Duodenal mucosa (tissue), 2 donors: ENCODE measurements around the gene SNUPN.
"Not testable (repeated sequence)": the region's sequence is repeated elsewhere in the genome, so short reads cannot be mapped to it uniquely, and the experiment has no call there.

Experiments used
- H3K27ac ChIP-seq: one replicate; pipeline ENCODE4 v1.7.0; 2013; ENCODE audit warnings: low read depth, low read length
- H3K27me3 ChIP-seq, 2 donors: one replicate each; pipeline ENCODE4 v1.7.0; 2013; ENCODE audit warnings: low read length in 2 of 2, control low read depth in 1 of 2; ENCODE audit not compliant: insufficient read depth in 2 of 2, control insufficient read depth in 1 of 2
- H3K36me3 ChIP-seq, 2 donors: one replicate each; pipeline ENCODE4 v1.7.0; 2013; ENCODE audit warnings: low read length in 2 of 2, control low read depth in 1 of 2; ENCODE audit not compliant: insufficient read depth in 2 of 2, control insufficient read depth in 1 of 2
- H3K4me1 ChIP-seq, 2 donors: one replicate each; pipeline ENCODE4 v1.7.0; 2013; ENCODE audit warnings: low read length in 2 of 2, control low read depth in 1 of 2; ENCODE audit not compliant: insufficient read depth in 2 of 2, control insufficient read depth in 1 of 2
- H3K4me3 ChIP-seq, 2 donors: one replicate each; pipeline ENCODE4 v1.7.0; 2013; ENCODE audit warnings: low read length in 2 of 2, low read depth in 1 of 2
- H3K9ac ChIP-seq, 2 donors: one replicate each; pipeline ENCODE4 v1.7.0; 2013; ENCODE audit warnings: low read length in 2 of 2, low read depth in 1 of 2
- H3K9me3 ChIP-seq, 2 donors: one replicate each; pipeline ENCODE4 v1.7.0; 2013; ENCODE audit warnings: low read length in 2 of 2, control low read depth in 1 of 2; ENCODE audit not compliant: control insufficient read depth in 1 of 2

The SNUPN gene

DNA sequence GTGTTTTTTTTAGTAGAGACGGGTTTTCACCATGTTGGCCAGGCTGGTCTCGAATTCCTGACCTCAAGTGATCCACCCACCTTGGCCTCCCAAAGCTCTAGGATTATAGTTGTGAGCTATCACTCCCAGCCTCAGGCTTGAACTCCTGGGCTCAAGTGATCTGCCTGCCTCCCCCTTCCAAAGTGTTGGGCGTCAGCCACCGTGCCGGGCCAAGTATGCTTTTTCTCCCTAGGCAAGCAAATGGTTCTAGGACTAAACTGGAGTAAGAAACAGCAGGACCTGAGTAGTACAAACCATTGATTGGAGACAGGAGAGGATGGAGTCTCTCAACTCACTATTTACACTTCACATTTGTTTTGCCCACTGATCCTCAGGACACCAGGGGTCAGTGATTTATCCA is 41.8 kb downstream of the SNUPN start:
- Histone ChIP-seq H3K9ac (no peak overlapping the region), H3K36me3 (no peaks in the 10 kb centered on the region), H3K27me3 (no peaks in the 10 kb centered on the region), H3K4me3 (no peak overlapping the region), H3K4me1 (peaks cover 0 to 6% of the 10 kb centered on the region in 2 donors), H3K27ac (no peak overlapping the region), H3K9me3 (no peaks in the 10 kb centered on the region)

DNA sequence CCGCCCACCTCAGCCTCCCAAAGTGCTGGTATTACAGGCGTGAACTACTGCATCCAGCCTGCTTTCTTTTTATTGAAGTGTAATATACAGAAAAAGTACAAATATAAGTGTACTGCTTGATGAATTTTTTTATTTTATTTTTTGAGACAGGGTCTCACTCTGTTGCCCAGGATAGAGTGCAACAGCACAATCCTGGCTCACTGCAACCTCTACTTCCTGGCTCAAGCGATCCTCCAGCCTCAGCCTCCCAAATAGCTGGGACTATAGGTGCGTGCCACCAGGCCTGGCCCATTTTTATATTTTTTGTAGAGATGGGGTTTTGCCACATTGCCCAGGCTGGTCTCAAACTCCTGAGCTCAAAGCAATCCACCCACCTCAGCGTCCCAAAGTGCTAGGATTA is 42.6 kb downstream of the SNUPN start:
- not testable (repeated sequence) for H3K27ac ChIP-seq, H3K4me1 ChIP-seq, H3K9ac ChIP-seq

DNA sequence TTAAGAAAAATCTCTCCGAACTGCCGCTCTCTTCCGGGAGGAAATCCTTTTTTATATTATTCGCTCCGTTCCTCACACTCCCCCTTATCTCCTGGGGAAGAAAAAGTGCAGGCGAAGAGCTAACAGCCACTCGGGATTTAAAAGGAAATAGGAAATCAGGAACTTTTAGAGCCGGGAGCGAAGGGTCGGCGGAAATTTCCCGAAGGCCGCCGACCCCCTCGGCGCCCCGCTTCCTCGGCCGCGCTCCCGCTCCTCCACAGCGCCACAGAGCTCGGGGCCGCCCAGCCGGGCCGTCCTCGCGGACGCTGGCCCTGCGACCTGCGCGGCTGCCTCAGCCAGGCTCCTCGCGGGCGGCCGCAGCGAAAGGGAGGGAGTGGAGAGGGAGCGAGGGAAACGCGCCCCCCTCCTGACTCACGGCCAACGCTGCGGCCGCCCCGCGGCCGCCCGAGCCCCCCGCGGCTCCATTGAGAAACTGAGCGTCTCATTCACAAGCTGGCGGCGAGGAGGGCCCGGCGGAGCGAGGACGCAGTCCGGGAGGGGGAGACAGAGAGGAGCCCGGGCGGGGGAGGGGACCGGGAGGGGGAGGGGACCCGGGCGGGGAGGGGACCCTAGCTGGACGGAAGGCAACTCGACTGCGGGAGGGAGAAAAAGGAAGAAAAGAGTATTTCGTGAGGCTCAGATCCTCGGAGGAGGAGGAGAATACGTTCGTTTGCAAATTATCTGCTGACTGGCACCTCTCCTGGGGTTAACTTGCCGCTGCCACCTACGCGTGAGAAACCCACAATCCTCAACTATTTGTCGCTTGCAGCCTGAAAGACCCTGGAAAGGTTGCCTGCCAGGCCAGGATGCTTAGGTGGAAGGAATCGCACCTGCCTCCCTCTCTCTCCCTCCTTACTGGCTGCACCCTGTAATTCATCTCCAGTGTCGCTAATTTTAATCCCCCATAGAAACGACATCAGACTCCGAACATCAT is 46.3 kb downstream of the SNUPN start, which contains the start of gene PTPN9:
Gene PTPN9 (minus strand): TSS at position 368 of the 973 bp plus-strand sequence. CDS start 539 bp downstream, outside the sequence.
- no peaks in the 10 kb centered on the region for H3K9me3 ChIP-seq
- peaks cover 3 to 10% of the 10 kb centered on the region in 2 donors for H3K4me1 ChIP-seq
- no peaks in the 10 kb centered on the region for H3K36me3 ChIP-seq
- H3K4me3 ChIP-seq, result peak within 1 kb of the TSS; percentile 90 to 96
- H3K27me3 ChIP-seq, result no peaks in the 10 kb centered on the region
- peak within 1 kb of the TSS; percentile 79 for H3K27ac ChIP-seq
- peak within 1 kb of the TSS; percentile 82 to 93 for H3K9ac ChIP-seq

More for the DNA sequence above, 42.6 kb downstream of the SNUPN start:
- H3K4me3 ChIP-seq, H3K9me3 ChIP-seq, H3K27me3 ChIP-seq, H3K36me3 ChIP-seq: not testable (repeated sequence)

DNA sequence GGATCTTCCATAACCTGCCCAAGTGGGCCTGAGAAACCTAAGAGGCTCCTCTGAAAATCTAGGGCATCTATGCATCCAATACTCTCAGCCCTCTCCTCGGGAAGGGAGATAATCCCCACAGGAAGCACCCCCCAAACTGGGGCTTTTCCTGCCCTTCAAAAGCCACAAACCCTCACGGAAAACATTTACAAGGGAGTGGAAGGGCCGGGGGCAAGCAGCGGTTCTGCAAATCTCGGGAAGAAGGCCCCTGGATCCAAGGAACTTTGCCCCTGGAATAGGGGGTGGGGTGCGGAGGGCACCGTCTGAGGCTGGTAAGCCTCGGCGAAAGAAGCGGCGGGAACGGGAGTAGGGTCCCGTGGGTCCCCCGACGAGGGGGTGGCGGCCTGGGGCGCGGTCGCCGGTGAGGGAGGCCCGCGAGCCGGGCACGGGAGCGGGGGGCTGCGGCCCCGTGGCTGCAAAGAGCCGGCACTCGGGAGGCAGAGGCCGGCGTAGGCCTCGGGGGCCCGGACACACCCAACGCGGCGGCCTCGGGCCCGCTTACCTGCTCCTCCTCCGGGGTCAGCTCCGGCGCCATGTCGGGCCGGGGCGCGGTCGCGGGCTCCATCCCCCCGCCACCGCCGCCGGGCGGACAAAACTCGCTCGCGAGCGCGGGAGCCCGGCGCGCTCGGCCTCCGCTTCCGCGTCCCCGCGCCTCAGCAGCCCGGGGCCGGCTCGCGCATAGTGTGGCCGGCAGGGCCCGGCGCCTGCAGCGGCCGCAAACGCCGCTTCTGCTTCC is 47.2 kb downstream of the SNUPN start:
- H3K9me3 ChIP-seq, result no peaks in the 10 kb centered on the region
- no peaks in the 10 kb centered on the region for H3K36me3 ChIP-seq
- H3K9ac ChIP-seq, result peak overlapping the region; percentile 82 to 93
- H3K4me1 ChIP-seq, result peaks cover 4 to 13% of the 10 kb centered on the region in 2 donors
- H3K4me3 ChIP-seq, result peak overlapping the region; percentile 90 to 96
- H3K27me3 ChIP-seq, result no peaks in the 10 kb centered on the region
- peak overlapping the region; percentile 79 for H3K27ac ChIP-seq

DNA sequence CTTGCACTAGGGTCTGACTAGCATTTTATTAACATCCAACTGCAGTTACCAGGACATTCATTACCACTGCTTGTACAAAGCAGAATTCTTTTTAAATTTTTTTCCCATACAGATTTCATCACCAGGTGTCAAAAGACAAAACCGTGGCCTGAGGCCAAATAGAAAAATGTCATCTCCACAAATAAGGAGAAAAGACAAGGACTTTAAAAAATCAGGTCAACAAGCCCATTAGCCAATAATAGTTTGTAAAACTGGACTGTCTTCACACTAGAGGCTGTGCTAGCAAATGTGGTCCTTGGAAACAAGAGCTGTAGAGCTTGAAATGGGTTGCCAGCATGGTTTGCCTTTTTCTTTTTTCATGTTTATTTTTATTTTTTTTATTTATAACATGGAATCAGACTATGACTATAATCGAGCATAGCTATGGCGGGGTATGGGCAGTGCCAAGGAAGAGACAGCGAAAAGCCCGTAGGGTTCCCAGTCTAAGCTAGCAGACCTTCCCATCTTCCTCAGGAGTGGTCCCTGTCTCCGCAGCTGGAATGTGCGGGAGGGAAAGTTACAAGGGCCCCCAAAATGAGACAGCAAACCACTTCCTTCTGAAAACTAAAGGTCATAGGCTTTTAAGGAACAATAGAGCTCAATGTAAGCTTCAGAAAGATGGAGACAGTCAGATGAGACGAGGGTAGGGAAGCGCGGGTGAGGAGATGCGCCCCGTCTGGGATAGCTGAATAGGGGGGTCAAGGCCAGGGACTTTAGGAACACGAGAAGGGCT is 47.9 kb downstream of the SNUPN start:
- H3K36me3 ChIP-seq, result no peaks in the 10 kb centered on the region
- H3K27ac ChIP-seq, result peak overlapping the region; percentile 79
- H3K27me3 ChIP-seq, result no peaks in the 10 kb centered on the region
- H3K9me3 ChIP-seq, result no peaks in the 10 kb centered on the region
- H3K4me1 ChIP-seq, result peaks cover 11 to 13% of the 10 kb centered on the region in 2 donors
- H3K9ac ChIP-seq, result peak overlapping the region; percentile 82 to 93
- peak overlapping the region; percentile 90 to 96 for H3K4me3 ChIP-seq

DNA sequence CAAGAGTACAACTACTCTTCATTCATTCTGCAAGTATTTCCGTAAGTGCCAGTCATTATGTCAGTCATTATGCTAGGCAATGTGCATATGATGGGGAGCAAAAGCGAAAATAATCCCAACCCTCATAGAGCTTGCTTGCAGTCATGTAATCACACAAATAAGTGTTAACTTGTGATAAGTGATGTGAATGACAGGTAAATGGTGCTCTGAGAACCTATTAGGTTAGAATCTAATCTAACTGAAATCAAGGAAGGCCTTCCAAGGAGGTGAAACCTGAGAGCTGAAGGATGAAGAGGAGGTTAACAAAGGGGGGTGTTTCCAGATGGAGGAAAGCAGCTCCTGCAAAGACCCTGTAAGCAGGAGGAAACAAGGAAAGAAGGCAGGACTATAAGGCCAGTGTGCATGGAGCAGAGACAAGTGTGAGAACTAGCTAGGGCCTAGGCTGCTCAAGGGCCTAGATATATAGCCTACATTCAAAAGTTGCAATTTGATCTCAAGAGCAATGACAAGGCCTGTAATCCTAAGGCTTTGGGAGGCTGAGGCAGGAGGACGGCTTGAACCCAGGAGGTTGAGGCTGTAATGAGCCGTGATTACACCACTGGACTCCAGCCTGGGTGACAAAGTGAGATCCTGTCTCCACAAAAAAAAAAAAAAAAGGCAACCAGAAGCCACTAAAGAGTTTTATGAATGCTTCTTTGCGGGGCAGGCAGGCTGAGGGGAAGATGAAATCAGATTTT is 51.7 kb downstream of the SNUPN start:
- no peaks in the 10 kb centered on the region for H3K9me3 ChIP-seq
- no peak overlapping the region for H3K27ac ChIP-seq
- no peak overlapping the region for H3K9ac ChIP-seq
- H3K36me3 ChIP-seq, result no peaks in the 10 kb centered on the region
- H3K4me1 ChIP-seq, result peaks cover 7 to 11% of the 10 kb centered on the region in 2 donors
- H3K27me3 ChIP-seq, result no peaks in the 10 kb centered on the region
- no peak overlapping the region for H3K4me3 ChIP-seq

DNA sequence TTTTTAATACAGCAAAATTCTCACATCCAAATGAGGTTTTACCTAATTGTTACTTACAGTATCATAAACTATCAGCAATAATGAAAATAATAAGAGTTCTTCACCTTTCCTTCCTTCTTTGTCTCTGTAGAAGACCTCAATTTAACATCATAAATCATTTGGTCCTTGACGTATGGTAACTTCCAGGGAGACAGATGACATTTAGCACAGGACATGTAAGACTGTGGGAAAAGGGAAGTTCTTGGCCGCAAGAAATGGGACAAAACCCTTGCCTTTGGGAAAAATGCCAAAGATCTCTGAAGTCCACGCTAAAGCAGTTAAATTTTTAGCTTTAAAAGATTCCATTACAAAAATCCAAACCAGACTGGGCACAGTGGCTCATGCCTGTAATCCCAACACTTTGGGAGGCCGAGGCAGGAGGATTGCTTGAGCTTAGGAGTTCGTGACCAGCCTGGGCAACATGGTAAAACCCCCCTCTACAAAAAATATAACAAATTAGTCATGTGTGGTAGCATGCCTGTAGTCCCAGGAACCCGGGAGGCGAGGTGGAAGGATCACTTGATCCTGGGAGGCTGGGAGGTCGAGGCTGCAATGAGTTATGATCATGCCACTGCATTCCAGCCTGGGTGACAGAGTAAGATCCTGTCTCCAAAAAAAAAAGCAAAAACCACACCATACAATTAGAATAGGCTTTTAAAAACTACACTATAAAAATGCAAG is 55.2 kb downstream of the SNUPN start:
- H3K9me3 ChIP-seq, result no peaks in the 10 kb centered on the region
- no peak overlapping the region for H3K9ac ChIP-seq
- no peaks in the 10 kb centered on the region for H3K36me3 ChIP-seq
- no peak overlapping the region for H3K27ac ChIP-seq
- H3K27me3 ChIP-seq, result no peaks in the 10 kb centered on the region
- no peak overlapping the region for H3K4me3 ChIP-seq
- peaks cover 3 to 8% of the 10 kb centered on the region in 2 donors for H3K4me1 ChIP-seq

DNA sequence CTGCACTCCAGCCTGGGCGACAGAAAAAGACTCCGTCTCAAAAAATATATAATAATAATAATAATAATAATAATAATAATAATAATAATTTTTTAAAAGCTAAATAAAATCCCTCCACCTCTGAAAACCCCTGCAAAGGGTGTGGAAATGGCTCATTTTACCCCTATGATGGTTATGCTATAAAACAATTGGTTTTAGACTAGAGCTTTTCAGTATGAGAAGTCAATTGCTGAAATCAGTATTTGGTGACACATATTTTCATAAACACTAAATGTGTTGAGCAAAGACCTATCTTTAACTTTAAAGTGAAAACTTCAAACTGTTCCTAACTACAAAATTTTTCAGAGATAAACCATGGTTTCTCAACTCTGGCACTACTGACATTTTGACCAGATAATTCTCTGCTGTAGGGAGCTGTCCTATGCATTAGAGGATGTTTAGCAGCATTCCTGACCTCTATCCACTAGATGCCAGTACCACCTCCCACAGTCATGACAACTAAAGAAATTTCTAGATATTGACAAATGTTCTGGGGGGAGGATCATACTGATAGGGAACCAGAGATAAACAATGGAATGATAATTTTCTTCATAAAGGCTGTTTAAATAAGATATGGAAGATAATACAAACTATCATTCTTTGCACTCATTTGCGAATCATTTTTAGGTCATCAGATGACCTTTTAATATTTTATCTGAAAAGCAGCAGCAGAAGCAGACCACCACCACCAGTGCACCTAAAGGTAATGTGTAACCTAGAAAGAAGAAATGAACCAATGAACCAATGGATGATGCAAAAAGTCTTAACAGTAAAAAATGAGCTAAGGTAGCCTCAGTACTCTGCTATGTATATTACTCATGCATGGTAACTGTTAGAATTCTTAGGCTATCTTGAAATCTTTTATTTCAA is 60.2 kb downstream of the SNUPN start:
- H3K27ac ChIP-seq, result no peak overlapping the region
- H3K4me3 ChIP-seq, result no peak overlapping the region
- H3K27me3 ChIP-seq, result no peaks in the 10 kb centered on the region
- H3K9me3 ChIP-seq, result no peaks in the 10 kb centered on the region
- H3K9ac ChIP-seq, result no peak overlapping the region
- no peaks in the 10 kb centered on the region for H3K4me1 ChIP-seq
- no peaks in the 10 kb centered on the region for H3K36me3 ChIP-seq
